GM19351 (cell line): ENCODE measurements around the gene BANP.
"Not testable (repeated sequence)": the region's sequence is repeated elsewhere in the genome, so short reads cannot be mapped to it uniquely, and the experiment has no call there.

Source experiments
- ATAC-seq: cut with Tn5 transposase; IDR thresholded peaks from one replicate; pipeline ENCODE4 v1.9.1; 2021; ENCODE audit warnings: mild to moderate bottlenecking, moderate library complexity; ENCODE audit not compliant: unreplicated experiment

Gene BANP

GRCh38 chr16:87990254-87990653 lies 39.0 kb downstream of the BANP start:
- ATAC-seq = not testable (repeated sequence)

- ATAC-seq = not testable (repeated sequence)
Measured at GRCh38 chr16:87992142-87992541, 40.9 kb downstream of the BANP start.

- no peak for ATAC-seq
Measured at GRCh38 chr16:87993901-87994300, 42.7 kb downstream of the BANP start.

GRCh38 chr16:87995644-87996043 lies 44.4 kb downstream of the BANP start:
- ATAC-seq = no peak

GRCh38 chr16:87996962-87997880 lies 46.0 kb downstream of the BANP start:
- no peak for ATAC-seq

GRCh38 chr16:87998184-87998793 lies 47.1 kb downstream of the BANP start:
- ATAC-seq = not testable (repeated sequence)

GRCh38 chr16:87998992-87999391 lies 47.8 kb downstream of the BANP start:
- ATAC-seq = not testable (repeated sequence)

- no peak for ATAC-seq
Measured at GRCh38 chr16:88002211-88002610, 51.0 kb downstream of the BANP start.

GRCh38 chr16:88002749-88003148 lies 51.5 kb downstream of the BANP start:
- ATAC-seq = no peak

GRCh38 chr16:88003316-88003715 lies 52.1 kb downstream of the BANP start:
- ATAC-seq = no peak

GRCh38 chr16:88003736-88004135 lies 52.5 kb downstream of the BANP start:
- ATAC-seq = no peak

- no peak for ATAC-seq
Measured at GRCh38 chr16:88004391-88004790, 53.2 kb downstream of the BANP start.

GRCh38 chr16:88005181-88005581 lies 53.9 kb downstream of the BANP start:
- ATAC-seq = no peak

- no peak for ATAC-seq
Measured at GRCh38 chr16:88005968-88006367, 54.7 kb downstream of the BANP start.

GRCh38 chr16:88007321-88007731 lies 56.1 kb downstream of the BANP start:
- no peak for ATAC-seq

- ATAC-seq = no peak
Measured at GRCh38 chr16:88008840-88009239, 57.6 kb downstream of the BANP start.

GRCh38 chr16:88009563-88010342 lies 58.5 kb downstream of the BANP start:
- ATAC-seq = no peak

- no peak for ATAC-seq
Measured at GRCh38 chr16:88010343-88010967, 59.2 kb downstream of the BANP start.

- no peak for ATAC-seq
Measured at GRCh38 chr16:88010968-88011483, 59.8 kb downstream of the BANP start.

- no peak for ATAC-seq
Measured at GRCh38 chr16:88012360-88012759, 61.1 kb downstream of the BANP start.
